Epithelial cell of prostate (primary cell): ENCODE measurements around the gene MIOS.
A peak's percentile ranks its signal among the peaks of the same experiment; 100 is the strongest.
"Not testable (repeated sequence)": the region's sequence is repeated elsewhere in the genome, so short reads cannot be mapped to it uniquely, and the experiment has no call there.

ENCODE experiments used
- DNase-seq: peaks from one replicate; pipeline ENCODE4 v3.0.0-alpha.2; 2011; ENCODE audit warnings: low read depth, low spot score
- H3K27ac ChIP-seq: fragments of 450-650 bp; 2 replicates; pipeline ENCODE4 v1.5.1; 2017; ENCODE audit warnings: mild to moderate bottlenecking

Gene MIOS

DNA sequence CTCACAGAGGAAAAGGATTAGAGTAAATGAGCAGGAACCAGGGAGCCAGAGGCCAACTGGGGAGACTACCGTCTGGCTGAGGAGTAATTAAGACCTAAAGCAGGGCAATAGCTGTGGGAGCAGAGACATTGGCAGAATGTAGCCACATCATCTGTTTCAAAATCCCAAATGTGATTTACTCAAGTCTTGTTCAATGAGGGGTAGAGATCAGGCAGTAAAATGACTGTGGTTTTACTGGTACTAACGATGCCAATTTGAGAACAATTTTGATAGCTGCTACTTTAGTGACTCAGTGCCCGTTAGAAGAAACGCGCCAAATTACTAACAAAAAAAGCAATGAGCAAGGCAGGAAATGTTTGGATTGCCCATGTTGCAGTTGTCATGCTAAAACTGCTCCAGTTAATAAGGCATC is 12.7 kb upstream of the MIOS start:
- no peak overlapping the region for H3K27ac ChIP-seq
- no peak for DNase-seq

DNA sequence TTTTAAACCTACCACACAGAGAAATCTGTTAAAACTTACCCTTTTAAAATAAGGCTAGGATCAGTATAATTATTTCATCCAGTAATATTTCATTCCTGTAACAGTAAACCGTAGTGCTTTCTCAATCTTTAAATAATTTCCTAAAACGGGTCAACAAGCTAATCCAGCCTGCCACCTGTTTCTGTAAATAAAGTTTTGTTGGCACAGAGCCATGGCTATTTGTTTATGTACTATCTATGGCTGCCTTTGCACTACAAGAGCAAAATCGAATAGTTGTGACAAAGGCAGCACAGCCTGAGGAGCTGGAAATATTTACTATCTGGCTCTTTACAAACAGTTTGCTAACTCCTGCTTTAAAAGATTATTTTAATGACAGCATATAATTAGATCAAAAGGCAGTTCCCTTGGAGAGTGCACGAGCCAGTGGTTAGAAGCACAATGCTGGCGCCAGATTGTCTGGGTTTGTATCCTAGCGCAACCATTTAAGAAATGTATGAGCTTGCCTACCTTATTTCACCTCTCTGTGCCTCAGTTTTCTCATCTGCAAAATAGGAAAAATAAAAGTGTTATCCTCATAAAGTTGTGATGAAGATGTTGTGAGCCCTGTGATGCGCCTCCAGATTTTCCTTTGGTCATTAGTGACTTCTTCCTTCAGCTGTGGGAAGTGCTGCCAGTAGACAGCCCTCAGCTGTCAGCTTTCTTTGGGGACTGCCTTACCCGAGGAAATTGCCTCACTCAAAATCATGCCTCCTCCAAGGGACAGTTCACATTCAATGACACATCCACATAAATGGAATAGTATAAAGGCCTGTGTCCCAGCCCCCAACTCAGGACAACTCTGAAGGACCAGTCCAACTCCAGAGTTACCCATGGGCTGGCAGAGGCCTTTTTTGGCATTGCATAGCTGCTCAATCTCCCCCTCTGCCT is 11.8 kb upstream of the MIOS start:
- H3K27ac ChIP-seq: no peak overlapping the region

DNA sequence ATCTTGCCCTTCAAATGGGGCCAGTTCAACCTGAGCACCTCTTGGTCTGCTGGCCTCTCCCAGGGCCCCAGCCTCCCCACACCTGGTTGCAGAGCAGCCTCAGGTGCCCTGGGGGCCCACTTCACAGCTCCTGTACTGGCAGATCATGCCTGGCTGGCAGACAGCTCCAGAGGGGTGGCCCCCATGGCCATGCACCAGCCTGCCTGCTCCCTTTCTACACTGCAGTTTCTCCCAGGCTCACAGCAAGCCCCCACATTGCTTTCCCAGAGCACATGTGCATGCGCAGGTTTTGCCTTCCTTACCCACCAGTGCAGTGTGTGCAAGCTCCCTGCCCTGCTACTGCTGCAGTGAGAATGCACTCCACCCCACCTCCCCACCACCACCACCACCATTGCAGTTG is 9.8 kb upstream of the MIOS start:
- DNase-seq: no peak
- H3K27ac ChIP-seq: no peak overlapping the region

More for the DNA sequence above, 11.8 kb upstream of the MIOS start:
- DNase-seq: no peak

DNA sequence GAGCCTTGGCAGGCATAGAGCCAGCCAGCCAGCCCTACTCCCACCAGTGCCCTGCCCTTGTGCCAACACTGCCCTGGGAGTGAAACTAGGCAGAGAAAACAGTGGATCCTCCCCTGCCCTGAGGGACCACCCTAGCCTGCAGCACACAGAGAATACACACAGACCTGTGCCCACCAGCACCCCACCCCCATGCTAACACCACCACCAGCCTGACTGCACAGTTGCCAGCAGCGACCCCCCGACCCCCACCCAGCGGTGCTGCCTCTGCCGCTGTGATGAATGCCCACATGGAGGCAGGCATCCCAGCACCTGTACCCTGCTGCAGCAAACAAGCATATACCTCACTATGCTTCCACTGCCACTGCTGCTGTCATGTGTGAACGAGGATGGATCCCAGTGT is 9.4 kb upstream of the MIOS start:
- H3K27ac ChIP-seq: no peak overlapping the region
- no peak for DNase-seq

DNA sequence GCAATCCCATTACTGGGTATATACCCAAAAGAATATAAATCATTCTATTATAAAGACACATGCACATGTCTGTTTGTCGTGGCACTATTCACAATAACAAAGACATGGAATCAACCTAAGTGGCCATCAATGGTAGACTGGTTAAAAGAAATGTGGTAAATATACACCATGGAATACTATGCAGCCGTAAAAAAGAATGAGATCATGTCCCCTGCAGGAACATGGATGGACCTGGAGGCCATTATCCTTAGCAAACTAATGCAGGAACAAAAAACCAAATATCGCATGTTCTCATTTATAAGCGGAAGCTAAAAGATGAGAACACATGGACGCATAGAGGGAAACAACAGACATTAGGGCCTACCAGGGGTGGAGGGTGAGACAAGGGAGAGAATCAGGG is 5.1 kb upstream of the MIOS start:
- not testable (repeated sequence) for DNase-seq, H3K27ac ChIP-seq

DNA sequence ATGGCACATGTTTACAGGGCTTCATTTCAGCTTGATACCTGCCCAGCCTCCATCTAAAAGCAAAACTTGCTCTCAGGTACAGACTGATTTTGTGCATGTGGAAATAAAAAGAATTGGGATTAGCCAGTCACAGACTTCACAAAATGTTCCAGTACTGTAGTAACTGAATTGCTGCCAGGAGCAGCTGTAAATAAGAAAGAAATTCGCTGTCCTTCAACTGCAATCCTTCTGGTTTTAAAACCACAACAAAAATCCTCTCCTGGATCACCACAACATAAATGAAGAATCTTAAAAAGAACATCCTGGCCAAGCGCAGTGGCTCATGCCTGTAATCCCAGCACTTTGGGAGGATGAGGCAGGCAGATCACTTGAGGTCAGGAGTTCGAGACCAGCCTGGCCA is 3.9 kb upstream of the MIOS start:
- H3K27ac ChIP-seq: no peak overlapping the region
- DNase-seq: no peak

DNA sequence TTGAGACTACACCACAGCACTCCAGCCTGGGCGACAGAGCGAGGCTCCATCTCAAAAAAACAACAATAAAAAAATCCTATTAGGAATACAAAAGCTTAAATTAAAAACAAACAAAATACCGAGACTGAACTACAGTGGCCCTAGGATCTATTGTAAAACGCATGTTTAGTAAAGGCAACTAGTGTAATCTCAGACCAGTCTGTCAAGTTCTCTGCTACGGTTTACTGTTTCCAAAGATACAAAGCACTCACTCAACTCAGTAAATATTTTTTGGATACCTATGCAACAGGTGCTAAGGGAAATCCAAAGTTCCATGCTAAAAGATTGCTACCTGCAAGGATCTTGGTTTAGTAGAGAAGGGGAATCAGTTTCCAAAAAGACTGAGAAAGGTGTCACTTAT is 3.4 kb upstream of the MIOS start:
- no peak for DNase-seq
- no peak overlapping the region for H3K27ac ChIP-seq

DNA sequence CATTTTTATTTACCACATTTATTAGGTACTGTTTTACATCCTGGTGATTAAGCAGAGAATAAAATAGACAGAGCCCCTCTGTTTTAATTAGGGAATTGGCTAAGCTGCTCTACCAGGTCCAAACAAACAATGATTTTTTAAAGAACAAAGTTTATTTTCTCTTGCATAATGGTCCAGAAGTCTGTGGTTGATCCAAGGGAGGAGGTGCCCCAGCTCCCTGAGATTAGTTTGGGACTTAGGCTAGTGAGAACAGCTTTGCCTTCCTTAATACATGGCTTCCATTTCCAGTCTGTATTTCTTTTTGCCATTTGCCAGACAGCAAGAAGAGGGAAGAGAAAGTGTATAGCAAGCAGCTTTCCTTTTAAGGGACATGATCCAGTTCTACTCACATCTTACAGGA is 2.9 kb upstream of the MIOS start:
- no peak for DNase-seq
- peak overlapping the region; percentile 43 for H3K27ac ChIP-seq

DNA sequence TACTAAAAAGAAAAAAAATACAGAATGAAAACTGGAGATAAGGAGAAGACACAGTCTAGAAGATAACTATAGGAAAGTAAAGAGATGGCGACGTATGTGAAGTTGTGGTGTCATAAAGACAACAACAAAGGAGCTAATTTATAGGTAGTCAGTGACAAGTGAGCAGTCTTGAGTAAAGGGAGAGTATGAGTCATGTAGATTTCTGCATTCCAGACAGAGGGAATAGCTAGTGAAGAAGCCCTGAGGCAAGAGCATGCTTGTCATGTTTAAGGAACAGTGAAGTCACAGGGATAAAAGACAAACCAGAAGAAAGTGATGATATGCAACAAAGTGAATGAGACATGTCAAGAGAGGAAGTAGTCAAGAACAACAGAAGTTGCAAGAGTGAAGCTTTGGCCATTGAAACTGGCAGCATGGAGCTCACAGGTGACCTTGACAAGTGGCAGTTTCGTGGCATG is 2.3 kb upstream of the MIOS start:
- DNase-seq: peak; percentile 86
- peak overlapping the region; percentile 43 for H3K27ac ChIP-seq

DNA sequence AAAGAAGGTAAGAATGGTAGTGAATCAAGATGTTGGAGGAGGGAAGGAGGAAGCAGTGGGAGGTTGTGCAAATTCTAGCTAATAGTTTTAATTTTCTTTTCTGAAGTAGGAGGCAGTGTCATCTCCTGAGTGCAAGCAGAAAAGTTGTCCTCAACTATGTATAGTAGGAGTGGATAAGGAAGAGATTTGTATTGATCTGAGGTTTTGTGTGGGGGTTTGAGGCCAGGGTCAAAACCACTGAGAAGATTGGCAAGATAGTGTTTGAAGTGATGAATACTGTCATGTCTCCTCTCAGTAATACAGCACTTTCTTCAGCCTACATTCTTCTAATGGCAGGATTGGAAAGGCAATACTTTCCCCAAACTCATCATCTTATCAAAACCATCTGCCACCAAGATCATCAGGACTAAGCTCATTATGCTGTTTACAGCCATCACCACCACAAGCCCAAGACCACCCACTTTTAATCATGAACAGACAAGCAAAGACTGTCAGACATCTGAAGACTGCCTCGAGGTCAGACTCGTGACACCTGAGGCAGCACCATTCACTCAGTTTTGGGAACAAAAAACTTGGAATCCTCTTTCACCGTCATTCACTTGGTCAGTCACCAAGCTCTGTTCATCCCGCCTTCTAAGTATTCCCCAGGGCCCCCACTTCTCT is 1.5 kb upstream of the MIOS start:
- H3K27ac ChIP-seq: peak overlapping the region; percentile 94

DNA sequence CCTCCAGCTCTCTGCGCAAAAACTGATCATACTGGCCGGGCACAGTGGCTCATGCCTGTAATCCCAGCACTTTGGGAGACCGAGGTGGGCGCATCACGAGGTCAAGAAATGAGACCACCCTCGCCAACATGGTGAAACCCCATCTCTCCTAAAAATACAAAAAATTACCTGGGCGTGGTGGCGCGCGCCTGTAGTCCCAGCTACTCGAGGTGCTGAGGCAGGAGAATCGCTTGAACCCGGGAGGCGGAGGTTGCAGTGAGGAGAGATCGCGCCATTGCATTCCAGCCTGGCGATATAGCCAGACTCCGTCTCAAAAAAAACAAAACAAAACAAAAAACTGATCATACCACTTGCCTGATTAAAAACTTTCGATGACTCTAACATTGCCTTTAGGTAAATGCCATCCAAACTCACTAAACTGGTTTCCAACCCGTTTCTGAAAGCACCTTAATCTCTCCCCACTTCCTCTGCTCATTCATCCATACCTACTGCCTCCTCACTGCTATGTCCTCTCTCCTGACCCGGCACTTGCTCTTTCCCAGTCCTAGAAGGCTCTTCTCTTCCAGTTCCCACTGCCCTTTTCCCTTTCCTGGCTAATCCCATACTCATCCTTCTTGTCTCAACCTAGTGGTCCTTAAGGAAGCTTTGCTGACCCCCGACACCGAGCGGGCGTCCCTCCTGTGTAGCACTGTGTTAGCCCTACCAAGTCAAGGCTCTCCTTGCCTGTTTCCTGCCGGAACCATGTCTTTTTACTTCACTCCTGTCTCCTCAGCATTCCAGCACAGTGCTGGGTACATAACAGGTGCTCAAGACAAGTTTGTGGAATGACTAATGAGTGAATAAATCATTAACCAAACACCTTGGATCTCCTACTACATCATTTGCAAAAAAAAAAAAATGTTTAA is 686 bp upstream of the MIOS start:
- peak overlapping the region; percentile 94 for H3K27ac ChIP-seq
- DNase-seq: peak; percentile 64

More for the DNA sequence above, 1.5 kb upstream of the MIOS start:
- DNase-seq: no peak

DNA sequence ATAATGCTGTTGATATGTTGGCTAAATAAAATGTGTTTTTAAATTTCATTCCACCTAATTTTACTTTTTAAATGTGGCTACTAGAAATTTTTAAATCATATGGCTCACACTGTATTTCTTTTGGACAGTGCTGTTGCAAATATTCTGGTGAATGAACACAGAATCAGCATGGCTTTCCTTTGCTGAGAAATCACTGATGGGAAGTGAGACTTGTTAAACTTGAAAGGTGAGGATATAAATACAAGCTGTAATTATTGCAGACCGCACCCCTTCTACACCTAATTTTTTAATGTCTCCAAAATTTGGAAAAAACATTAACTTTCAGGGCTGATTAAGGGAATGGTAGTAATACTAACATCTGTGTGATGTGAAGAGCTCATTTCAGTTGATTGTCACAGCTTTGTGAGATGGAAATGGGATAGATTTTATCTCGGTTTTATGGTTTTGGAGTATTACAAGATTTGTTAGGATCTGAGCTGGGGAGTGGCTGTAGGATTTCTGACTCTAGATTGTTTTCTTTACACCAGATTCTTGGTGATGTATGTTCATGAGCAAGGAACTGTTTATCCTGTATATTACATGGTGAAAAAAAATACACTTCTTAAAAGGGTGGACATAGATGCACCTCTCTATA is 1.3 kb downstream of the MIOS start:
- DNase-seq: no peak
- H3K27ac ChIP-seq: peak overlapping the region; percentile 94

DNA sequence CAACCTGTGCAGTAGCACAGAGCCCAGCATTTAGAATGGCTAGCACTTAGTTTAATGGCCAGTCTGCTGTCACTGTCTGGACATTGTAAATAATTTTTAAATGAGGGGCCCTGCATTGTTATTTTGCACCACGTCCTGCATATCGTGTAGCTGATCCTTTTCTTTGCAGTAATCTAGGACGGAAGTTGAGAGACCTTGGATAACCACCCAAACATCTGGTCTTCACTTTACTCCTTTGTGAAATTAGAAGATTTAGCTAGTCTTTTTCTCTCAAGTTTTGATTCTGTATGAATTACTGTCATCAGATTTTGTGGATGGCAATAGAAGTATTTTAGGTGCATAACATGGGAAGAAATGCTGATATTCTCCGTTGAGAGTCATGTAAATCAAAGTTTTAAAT is 1.9 kb downstream of the MIOS start:
- no peak overlapping the region for H3K27ac ChIP-seq
- DNase-seq: no peak

DNA sequence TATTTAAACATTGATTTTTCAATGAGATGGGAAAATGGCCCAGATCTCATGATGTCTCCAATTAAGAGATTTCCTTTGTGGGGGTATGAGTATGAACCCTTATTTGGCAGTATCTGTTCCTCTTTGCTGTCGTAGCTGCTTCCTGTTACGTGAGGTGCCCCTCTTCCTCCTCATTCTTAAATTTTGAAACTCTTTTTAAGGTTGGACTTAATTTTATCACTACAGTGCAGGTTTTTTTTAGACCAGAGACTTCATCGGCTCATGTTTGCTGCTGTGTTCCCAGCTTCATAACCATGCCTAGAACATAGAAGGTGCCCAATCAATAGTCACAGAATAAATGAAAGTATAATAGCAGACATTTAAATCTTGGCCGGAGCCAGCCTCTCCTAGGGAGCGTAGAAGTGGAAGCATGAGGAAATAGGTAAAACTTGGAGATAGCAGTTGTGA is 2.4 kb downstream of the MIOS start:
- DNase-seq: no peak
- H3K27ac ChIP-seq: no peak overlapping the region

DNA sequence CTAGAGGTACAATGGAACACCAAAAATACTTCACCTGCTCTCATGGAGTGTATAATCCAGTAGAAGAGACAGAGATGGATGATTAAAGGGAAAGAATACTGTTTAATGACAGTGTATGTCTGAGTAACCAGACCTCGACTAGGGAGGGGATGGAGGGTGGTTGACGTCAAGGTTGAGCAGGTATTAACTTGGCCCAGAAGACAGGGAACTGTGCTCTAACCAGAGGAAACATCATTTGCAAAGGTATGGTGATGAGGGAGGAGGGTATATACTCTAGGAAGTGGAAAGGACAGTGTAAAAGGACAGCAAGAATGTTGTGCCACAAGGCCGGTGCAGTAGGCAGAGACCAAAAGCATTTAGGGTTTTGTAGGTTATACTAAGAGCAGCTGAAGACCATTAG is 2.9 kb downstream of the MIOS start:
- no peak overlapping the region for H3K27ac ChIP-seq
- DNase-seq: no peak

DNA sequence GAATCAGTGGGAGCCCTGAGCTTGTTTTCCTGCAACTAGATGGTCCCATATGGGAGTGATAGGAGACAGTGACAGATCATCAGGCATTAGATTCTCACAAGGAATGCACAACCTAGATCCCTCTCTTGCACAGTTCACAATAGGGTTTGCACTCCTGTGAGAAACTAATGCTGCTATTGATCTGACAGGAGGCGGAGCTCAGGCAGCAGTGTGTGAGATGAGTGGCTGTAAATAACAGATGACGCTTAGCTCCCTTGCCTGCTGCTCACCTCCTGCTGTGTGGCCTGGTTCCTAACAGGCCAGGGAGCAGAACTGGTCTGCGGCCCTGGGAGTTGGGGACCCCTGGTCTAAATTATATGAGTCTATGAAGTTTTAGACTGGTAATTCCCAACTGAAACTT is 3.9 kb downstream of the MIOS start:
- no peak for DNase-seq
- H3K27ac ChIP-seq: no peak overlapping the region

DNA sequence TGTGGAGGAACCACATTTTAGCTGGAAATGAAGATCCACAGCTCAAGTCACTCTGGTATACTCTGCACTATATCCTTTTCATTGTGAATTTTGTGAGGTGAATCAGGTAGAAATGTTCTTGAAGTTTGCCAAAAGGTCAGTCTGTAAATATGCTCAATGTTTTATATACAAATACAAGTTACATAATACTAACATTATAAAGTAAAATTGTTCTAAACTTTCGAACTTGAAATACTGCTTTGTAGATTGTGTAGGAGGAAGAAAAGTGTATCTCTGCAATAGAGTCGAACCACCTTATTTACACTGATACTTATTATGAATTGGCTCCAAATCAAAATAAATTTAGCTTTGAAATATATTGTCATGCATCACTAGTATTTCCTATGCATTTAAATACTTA is 7.0 kb downstream of the MIOS start:
- no peak overlapping the region for H3K27ac ChIP-seq
- DNase-seq: no peak

DNA sequence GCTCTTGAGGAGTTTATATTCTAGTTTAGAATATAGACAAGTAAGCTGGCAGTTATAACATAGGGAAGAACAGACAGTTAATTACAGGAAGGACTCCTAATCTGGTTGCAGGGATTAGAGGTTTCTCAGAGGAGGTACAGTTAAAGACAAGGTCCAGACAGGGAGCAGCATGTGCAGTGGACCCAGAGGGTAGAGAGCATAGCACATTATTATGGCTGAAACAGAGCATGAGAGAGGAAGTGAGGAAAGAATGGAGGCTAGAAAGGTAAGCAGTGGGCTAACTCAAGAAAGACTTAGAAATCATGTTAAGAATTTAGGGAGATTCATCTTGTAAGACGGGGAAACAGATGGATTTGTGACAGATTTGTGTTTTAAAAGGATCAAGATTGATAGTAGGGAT is 9.7 kb downstream of the MIOS start:
- DNase-seq: no peak
- no peak overlapping the region for H3K27ac ChIP-seq

DNA sequence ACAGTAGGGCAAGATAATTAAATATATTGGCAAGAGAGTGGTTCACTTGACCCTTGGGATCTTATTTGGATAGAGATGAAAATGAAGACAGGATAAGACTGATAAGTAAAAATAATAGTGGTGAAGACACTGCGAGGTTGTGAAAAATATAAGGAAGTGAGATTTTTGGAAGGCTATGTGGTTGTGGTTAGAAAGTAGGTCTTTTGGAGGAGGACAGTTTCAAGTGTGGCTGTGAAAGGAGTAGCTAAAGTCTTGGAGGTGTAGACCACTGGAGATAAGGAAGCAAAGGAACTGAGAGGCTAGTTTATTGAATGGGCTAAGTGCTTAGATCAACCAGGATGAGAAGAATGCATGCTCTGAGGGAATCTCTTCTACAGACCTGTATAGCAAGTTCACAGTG is 11.2 kb downstream of the MIOS start:
- no peak overlapping the region for H3K27ac ChIP-seq
- no peak for DNase-seq

DNA sequence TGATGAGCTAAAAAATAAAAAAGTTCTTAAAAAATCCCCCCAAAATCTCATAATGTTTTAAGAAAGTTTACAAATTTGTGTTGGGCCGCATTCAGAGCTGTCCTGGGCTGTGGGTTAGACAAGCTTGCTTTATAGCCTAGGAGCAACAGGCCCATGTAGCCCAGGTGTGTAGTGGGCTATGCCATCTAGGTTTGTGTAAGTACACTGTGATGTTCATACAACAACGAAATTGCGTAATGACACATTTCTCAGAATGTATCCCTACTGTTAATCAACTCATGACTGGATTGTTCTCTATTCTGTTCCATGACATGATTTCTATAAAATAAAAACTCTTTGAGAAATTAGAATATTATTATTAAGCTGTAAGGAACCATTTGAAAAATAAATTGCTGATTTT is 13.0 kb downstream of the MIOS start:
- no peak for DNase-seq
- H3K27ac ChIP-seq: no peak overlapping the region
